Fibroblast of pulmonary artery (primary cell): Measurements from ENCODE around the gene CDKN1A.

ENCODE experiments used
- DNase-seq: peaks from one replicate; pipeline ENCODE4 v3.0.0-alpha.2; 2010; ENCODE audit warnings: low read depth
- H3K4me3 ChIP-seq: replicated peaks from 2 replicates; pipeline ENCODE4 v1.5.1; 2011; ENCODE audit warnings: low read depth, mild to moderate bottlenecking, control low read depth, low read length, moderate library complexity
- TF ChIP-seq, protein P1 (sequence below): IDR thresholded peaks from 2 replicates; pipeline ENCODE4 v1.5.1; 2011; ENCODE audit warnings: mild to moderate bottlenecking, control low read depth, low read length, inconsistent platforms; ENCODE audit errors: missing control alignments

The CDKN1A gene

DNA sequence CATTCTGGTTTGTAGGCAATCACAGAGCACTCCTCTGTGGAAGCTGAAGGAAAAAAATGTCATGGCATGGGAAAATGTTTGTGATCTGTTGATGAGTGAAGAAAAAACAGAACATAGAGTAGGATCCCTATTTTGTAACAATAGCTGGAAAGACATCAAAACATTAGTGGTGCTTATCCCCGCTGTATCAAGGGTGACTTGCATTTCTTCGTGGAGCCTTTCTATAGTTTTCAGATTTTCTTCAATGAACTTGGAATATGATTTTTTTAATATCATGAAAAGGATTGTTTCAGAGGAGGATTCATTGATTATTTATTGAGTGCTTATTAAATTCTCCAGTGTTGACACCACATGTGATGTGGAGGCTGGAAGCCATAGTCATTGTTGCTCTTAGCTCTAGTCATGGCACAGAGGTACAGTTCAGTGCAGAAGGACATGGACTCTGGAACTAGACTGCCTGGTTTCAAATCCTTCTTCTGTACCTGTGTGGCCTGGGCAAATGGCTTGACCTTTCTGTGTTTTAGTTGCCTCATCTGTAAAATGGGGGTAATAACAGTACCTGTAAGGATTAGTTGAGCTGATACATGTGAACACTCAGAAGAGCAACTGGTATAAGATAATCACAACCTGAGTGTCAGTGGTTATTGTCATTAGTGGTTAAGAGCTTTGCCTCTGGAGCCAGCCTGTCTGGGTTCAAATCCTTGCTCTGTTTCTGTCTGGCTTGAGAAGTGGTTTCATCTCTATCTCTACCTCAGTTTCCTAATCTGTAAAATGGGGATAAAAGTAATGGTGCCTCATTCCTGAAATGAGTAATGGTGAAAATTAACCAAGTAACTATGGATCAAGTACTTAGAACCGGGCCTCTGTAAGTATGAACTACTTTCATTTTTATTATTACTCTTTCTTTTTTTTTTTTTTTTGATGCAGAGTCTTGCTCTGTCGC is 14.7 kb upstream of the CDKN1A start:
- TF ChIP-seq, protein P1, sequence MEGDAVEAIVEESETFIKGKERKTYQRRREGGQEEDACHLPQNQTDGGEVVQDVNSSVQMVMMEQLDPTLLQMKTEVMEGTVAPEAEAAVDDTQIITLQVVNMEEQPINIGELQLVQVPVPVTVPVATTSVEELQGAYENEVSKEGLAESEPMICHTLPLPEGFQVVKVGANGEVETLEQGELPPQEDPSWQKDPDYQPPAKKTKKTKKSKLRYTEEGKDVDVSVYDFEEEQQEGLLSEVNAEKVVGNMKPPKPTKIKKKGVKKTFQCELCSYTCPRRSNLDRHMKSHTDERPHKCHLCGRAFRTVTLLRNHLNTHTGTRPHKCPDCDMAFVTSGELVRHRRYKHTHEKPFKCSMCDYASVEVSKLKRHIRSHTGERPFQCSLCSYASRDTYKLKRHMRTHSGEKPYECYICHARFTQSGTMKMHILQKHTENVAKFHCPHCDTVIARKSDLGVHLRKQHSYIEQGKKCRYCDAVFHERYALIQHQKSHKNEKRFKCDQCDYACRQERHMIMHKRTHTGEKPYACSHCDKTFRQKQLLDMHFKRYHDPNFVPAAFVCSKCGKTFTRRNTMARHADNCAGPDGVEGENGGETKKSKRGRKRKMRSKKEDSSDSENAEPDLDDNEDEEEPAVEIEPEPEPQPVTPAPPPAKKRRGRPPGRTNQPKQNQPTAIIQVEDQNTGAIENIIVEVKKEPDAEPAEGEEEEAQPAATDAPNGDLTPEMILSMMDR = no peak
- no peak overlapping the region for H3K4me3 ChIP-seq
- DNase-seq = no peak

DNA sequence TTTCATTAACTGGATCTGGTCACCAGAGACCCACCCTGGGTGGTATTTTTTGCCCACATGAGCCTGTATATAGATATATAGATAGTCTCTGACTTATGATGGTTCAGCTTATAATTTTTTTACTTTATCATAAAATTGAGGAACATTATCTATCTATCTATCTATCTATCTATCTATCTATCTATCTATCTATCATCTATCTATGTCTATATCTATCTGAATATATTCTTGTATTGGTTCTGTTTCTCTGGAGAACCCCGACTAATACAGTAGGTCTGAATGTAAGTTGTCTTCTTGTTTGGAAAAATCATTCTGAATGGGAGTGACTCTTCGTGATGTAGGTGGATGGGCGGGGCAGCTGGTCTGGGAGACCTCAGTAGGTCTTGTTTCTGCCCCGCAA is 13.3 kb upstream of the CDKN1A start:
- DNase-seq = no peak
- no peak overlapping the region for H3K4me3 ChIP-seq
- TF ChIP-seq, protein P1 = no peak

DNA sequence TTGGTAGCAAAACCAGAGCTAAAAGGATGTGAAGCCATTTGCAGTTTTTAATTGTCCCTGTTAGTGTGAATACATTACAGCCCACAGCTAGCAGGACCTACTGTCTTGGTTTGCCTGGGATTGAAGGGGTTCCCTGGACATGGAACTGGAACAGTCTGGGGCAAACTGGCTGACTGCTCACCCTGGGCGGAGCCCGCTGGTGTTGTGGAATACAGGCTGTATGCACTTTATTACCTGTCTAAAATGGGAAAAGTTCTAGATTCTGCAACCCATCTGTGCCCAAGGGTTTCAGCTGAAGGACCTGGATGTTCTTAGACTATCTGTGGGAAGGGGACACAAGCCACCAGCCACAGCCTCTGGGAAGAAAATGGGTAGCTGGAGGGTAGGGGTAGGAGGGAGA is 12.2 kb upstream of the CDKN1A start:
- no peak overlapping the region for H3K4me3 ChIP-seq
- DNase-seq = no peak
- TF ChIP-seq, protein P1 = no peak

DNA sequence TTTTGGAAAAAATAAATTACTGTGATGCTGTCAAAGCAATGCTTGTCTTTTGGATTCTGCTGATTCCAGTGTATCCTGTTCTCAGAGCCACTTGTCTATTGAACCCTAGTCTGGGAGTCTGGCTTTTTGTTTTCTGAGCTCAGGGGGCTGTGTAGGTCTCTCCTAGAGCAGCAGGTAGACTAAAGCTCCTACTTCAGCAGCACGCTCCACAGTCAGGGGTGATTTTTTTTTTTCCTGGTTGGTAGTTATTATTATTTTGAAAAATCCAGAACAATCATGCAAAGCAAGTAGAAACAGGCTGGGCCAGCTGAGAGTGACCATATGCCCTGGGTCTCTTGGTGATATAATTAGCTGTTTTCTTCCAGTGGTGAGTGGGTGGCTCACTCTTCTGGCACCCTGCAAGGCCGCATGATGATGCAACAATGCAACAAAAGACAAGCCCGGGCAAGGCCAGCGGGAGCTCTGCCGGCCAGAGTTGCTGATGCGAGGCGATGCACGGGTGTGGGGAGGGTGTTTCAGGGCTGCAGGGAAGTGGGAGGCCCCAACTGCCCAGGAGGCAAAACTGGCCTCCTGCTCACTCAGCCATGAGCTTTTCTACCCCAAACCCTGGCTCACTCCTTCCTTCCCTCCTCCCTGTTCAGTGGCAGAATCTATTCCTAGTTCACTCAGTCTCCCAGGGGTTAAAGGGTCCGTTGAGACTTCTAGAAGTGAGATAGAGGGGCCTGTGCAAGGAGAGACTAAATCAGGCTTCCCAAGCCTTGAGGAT is 11.5 kb upstream of the CDKN1A start:
- peak; percentile 96 for DNase-seq
- no peak overlapping the region for H3K4me3 ChIP-seq
- TF ChIP-seq, protein P1 = no peak

DNA sequence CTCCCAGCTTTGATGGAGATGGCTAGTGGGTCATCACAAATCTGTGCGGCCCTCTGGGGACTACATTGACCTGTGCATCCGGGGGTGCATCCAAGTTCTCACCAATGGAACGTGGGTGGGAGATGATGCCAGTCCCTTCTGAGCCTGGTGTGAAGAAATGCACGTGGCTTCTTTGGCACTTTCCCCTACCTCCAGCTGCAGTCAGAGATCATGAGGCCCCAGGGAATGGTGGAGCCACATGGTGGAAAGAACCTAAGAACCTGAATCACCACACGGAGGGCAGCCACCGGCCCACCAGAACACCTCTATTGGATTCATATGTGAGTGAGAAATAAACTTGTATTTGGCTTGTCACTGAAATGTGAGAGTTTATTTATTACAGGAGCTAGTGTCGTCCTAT is 9.9 kb upstream of the CDKN1A start:
- DNase-seq = no peak
- H3K4me3 ChIP-seq = no peak overlapping the region
- TF ChIP-seq, protein P1 = no peak

DNA sequence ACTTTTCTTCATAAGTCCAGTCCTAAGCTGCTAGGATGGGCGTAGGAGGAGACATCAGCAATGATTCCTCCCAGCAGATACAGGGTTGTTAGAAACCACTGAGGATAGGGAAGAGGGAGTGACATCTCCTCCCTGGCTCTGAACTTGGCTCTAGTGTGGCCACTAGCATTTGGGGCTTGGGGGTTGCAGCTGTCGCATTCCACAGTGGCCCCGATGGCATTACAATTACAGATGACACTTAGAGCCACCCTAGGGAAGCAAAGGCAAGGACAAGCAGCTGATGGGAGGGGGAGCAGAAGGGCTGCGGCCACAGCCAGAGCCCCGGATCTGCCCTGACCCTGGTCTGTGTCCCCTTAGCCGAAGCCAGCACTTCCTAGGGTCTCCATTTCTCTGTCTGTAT is 9.5 kb upstream of the CDKN1A start:
- H3K4me3 ChIP-seq = no peak overlapping the region
- DNase-seq = no peak
- TF ChIP-seq, protein P1 = no peak
